Mesendoderm (in vitro differentiated cells): ENCODE measurements around the gene PGPEP1.

Experiments
- DNase-seq: peaks from one replicate; pipeline ENCODE4 v3.0.0; 2013
- H2AK5ac ChIP-seq: 2 replicates; pipeline ENCODE4 v1.6.1; 2013; ENCODE audit warnings: low read length, inconsistent platforms
- H2BK120ac ChIP-seq: 2 replicates; pipeline ENCODE4 v1.6.1; 2013; ENCODE audit warnings: low read depth, mild to moderate bottlenecking, low read length, moderate library complexity, mixed read lengths
- H2BK15ac ChIP-seq: replicated peaks from 2 replicates; pipeline ENCODE4 v1.6.1; 2013; ENCODE audit warnings: low read depth, mild to moderate bottlenecking, moderate library complexity
- H2BK5ac ChIP-seq: 2 replicates; pipeline ENCODE4 v1.6.1; 2013; ENCODE audit warnings: low read length, inconsistent platforms
- H3K18ac ChIP-seq: 2 replicates; pipeline ENCODE4 v1.6.1; 2013; ENCODE audit warnings: mild to moderate bottlenecking, low read length, mixed read lengths
- H3K23ac ChIP-seq: one replicate; pipeline ENCODE4 v1.6.1; 2013; ENCODE audit warnings: low read length
- H3K27ac ChIP-seq: 2 replicates; pipeline ENCODE4 v1.5.1; 2013; ENCODE audit warnings: low read depth, mild to moderate bottlenecking, inconsistent platforms, low read length, moderate library complexity
- H3K27me3 ChIP-seq: 2 replicates; pipeline ENCODE4 v1.6.1; 2013; ENCODE audit warnings: low read length, control low read depth, mild to moderate bottlenecking, inconsistent platforms; ENCODE audit not compliant: insufficient read depth, poor library complexity
- H3K36me3 ChIP-seq: 2 replicates; pipeline ENCODE4 v1.6.1; 2013; ENCODE audit warnings: low read length, inconsistent platforms; ENCODE audit not compliant: control insufficient read depth, insufficient read depth
- H3K4ac ChIP-seq: one replicate; pipeline ENCODE4 v1.6.1; 2013; ENCODE audit warnings: low read depth, mild to moderate bottlenecking, low read length, moderate library complexity
- H3K4me1 ChIP-seq: 2 replicates; pipeline ENCODE4 v1.6.1; 2013; ENCODE audit warnings: low read depth, low read length, inconsistent platforms; ENCODE audit not compliant: control insufficient read depth
- H3K4me2 ChIP-seq: 2 replicates; pipeline ENCODE4 v1.6.1; 2013; ENCODE audit warnings: low read length
- H3K4me3 ChIP-seq: 2 replicates; pipeline ENCODE4 v1.5.1; 2013; ENCODE audit warnings: mild to moderate bottlenecking, low read length
- H3K56ac ChIP-seq: one replicate; pipeline ENCODE4 v1.6.1; 2013; ENCODE audit warnings: low read length
- H3K79me1 ChIP-seq: 2 replicates; pipeline ENCODE4 v1.6.1; 2013; ENCODE audit warnings: low read length, inconsistent platforms
- H3K79me2 ChIP-seq: 2 replicates; pipeline ENCODE4 v1.6.1; 2013; ENCODE audit warnings: mild to moderate bottlenecking, low read length; ENCODE audit not compliant: control insufficient read depth, insufficient read depth
- H3K9ac ChIP-seq: 2 replicates; pipeline ENCODE4 v1.6.1; 2013; ENCODE audit warnings: low read length, inconsistent platforms
- H4K5ac ChIP-seq: one replicate; pipeline ENCODE4 v1.6.1; 2013; ENCODE audit warnings: low read length
- H4K8ac ChIP-seq: one replicate; pipeline ENCODE4 v1.6.1; 2013; ENCODE audit warnings: low read depth, mild to moderate bottlenecking, control low read depth, low read length, moderate library complexity
- WGBS: extraction: QIAGEN DNeasy Blood & Tissue Kit; methylation state at CpG from one replicate; pipeline ENCODE4 v1.1.7; 2013; ENCODE audit warnings: low lambda C conversion rate, missing lambda C conversion rate; ENCODE audit not compliant: insufficient coverage; ENCODE audit errors: extremely low coverage; 5-methylcytosine and 5-hydroxymethylcytosine counted together

PGPEP1 gene

DNA sequence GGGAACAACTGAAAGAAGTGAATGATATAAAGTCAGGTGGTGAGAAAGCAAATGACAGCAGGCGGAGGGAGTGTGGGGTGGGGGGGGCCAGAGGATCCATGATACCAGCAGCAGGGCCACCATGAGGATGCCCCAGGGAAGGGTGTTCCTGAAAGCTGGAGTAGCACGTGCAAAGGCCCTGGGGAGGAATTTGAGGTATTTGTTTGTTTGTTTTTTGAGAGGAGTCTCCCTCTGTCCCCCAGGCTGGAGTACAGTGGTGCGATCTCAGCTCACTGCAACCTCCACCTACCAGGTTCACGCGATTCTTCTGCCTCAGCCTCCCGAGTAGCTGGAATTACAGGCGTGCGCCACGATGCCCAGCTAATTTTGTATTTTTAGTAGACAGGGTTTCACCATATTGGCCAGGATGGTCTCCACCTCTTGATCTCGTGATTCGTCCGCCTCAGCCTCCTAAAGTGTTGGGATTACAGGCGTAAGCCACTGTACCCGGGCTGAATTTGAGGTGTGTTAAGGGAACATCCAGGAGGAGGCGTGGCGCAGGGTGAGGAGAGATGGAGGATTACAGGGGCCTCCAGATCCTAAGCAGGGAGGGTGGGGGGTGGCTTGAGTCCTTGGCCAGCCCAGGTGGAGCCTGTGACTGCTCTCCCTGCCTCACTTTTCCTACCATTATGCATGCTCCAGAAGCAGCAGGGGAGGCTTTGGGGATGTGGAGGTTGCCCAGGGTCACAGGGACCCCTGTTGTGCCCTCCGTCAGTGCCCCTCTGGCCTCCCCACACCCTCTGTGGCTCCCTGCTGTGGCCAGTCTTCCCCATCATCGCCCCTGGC lies 46.5 kb upstream of the PGPEP1 start:
- no peaks in the 10 kb centered on the region for H3K36me3 ChIP-seq
- peak overlapping the region; percentile 57 for H3K56ac ChIP-seq
- H4K5ac ChIP-seq = no peak overlapping the region
- peak; percentile 42 for DNase-seq
- no peaks in the 10 kb centered on the region for H3K27me3 ChIP-seq
- no peak overlapping the region for H3K23ac ChIP-seq
- no CpG with 5 or more reads among the region's 18 CpGs for WGBS
- peak overlapping the region; percentile 4 for H2BK5ac ChIP-seq
- H2AK5ac ChIP-seq = peak overlapping the region; percentile 48
- H3K4ac ChIP-seq = no peak overlapping the region
- no peak overlapping the region for H3K4me2 ChIP-seq
- H3K18ac ChIP-seq = peak overlapping the region; percentile 42
- no peaks in the 10 kb centered on the region for H3K79me2 ChIP-seq
- H3K27ac ChIP-seq = peak overlapping the region; percentile 90
- no peak overlapping the region for H4K8ac ChIP-seq
- H2BK15ac ChIP-seq = no peak overlapping the region
- peaks cover 5% of the 10 kb centered on the region for H3K4me1 ChIP-seq
- H3K79me1 ChIP-seq = no peaks in the 10 kb centered on the region
- H2BK120ac ChIP-seq = no peak overlapping the region
- peak overlapping the region; percentile 58 for H3K9ac ChIP-seq
- H3K4me3 ChIP-seq = no peak overlapping the region

DNA sequence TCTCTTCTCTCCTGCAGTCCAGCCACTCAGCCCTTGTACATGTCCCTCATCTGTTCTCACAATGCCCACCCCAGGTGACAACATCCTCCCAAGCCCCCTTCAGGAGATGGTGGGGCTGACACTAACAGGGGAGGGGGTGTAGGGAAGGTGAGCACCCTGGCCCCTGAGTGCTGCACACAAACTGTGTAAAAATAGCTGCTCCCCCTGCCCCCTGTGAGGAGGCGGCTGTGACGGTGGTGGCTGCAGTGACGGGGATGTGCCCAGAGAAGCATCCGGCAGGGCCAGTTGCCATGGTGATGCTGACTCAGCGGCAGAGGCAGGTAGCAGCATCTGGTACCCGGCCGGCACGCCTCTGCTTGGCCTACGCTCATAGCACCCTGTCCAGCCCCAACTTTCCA lies 45.9 kb upstream of the PGPEP1 start:
- no peak overlapping the region for H3K4me2 ChIP-seq
- H4K5ac ChIP-seq = no peak overlapping the region
- no CpG with 5 or more reads among the region's 9 CpGs for WGBS
- H3K4ac ChIP-seq = no peak overlapping the region
- no peak overlapping the region for H3K23ac ChIP-seq
- H2AK5ac ChIP-seq = peak overlapping the region; percentile 48
- no peaks in the 10 kb centered on the region for H3K27me3 ChIP-seq
- H3K18ac ChIP-seq = no peak overlapping the region
- H3K56ac ChIP-seq = peak overlapping the region; percentile 57
- no peaks in the 10 kb centered on the region for H3K36me3 ChIP-seq
- H3K27ac ChIP-seq = no peak overlapping the region
- H3K4me3 ChIP-seq = no peak overlapping the region
- peak; percentile 57 for DNase-seq
- no peak overlapping the region for H2BK5ac ChIP-seq
- H3K9ac ChIP-seq = no peak overlapping the region
- no peak overlapping the region for H2BK120ac ChIP-seq
- no peak overlapping the region for H2BK15ac ChIP-seq
- H4K8ac ChIP-seq = no peak overlapping the region
- peaks cover 5% of the 10 kb centered on the region for H3K4me1 ChIP-seq
- no peaks in the 10 kb centered on the region for H3K79me1 ChIP-seq
- H3K79me2 ChIP-seq = no peaks in the 10 kb centered on the region

DNA sequence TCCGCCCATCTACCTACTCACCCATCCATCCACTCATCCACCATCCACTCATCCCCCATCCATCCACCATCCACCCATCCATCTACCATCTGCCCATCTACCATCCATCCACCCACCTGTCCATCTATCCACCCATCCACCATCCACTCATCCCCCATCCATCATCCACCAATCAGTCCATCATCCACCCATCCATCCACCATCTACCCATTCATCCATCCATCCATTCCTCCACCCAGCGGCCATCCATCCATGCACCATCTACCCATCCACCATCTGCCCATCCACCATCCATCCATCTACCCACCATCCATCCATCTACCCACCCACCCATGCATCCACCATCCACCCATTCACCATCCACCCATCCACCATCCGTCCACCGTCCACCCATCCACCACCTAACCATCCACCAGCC lies 45.4 kb upstream of the PGPEP1 start:
- Histone ChIP-seq H2BK5ac (no peak overlapping the region), H3K9ac (no peak overlapping the region), H2BK120ac (no peak overlapping the region), H3K4me1 (peaks cover 5% of the 10 kb centered on the region), H3K23ac (no peak overlapping the region), H3K4ac (no peak overlapping the region), H3K79me2 (no peaks in the 10 kb centered on the region), H3K56ac (no peak overlapping the region), H3K36me3 (no peaks in the 10 kb centered on the region), H3K27ac (no peak overlapping the region), H3K79me1 (no peaks in the 10 kb centered on the region), H4K8ac (no peak overlapping the region), H2AK5ac (no peak overlapping the region), H3K4me2 (no peak overlapping the region), H3K18ac (no peak overlapping the region), H2BK15ac (no peak overlapping the region), H3K4me3 (no peak overlapping the region), H3K27me3 (no peaks in the 10 kb centered on the region), H4K5ac (no peak overlapping the region)
- DNase-seq = no peak
- WGBS = no CpG with 5 or more reads among the region's 4 CpGs

GRCh38 chr19:18297308-18297707 lies 43.1 kb upstream of the PGPEP1 start:
- H3K36me3 ChIP-seq = no peaks in the 10 kb centered on the region
- H3K4me3 ChIP-seq = no peak overlapping the region
- H3K23ac ChIP-seq = no peak overlapping the region
- H3K79me1 ChIP-seq = no peaks in the 10 kb centered on the region
- H3K79me2 ChIP-seq = no peaks in the 10 kb centered on the region
- H2BK120ac ChIP-seq = no peak overlapping the region
- H2AK5ac ChIP-seq = no peak overlapping the region
- H3K27me3 ChIP-seq = no peaks in the 10 kb centered on the region
- H3K9ac ChIP-seq = no peak overlapping the region
- no peak overlapping the region for H3K18ac ChIP-seq
- DNase-seq = no peak
- no peak overlapping the region for H3K4me2 ChIP-seq
- no peak overlapping the region for H3K56ac ChIP-seq
- H2BK15ac ChIP-seq = no peak overlapping the region
- H2BK5ac ChIP-seq = no peak overlapping the region
- peaks cover 5% of the 10 kb centered on the region for H3K4me1 ChIP-seq
- H3K4ac ChIP-seq = no peak overlapping the region
- no peak overlapping the region for H4K5ac ChIP-seq
- WGBS = no CpG with 5 or more reads among the region's 4 CpGs
- H4K8ac ChIP-seq = no peak overlapping the region
- H3K27ac ChIP-seq = no peak overlapping the region

DNA sequence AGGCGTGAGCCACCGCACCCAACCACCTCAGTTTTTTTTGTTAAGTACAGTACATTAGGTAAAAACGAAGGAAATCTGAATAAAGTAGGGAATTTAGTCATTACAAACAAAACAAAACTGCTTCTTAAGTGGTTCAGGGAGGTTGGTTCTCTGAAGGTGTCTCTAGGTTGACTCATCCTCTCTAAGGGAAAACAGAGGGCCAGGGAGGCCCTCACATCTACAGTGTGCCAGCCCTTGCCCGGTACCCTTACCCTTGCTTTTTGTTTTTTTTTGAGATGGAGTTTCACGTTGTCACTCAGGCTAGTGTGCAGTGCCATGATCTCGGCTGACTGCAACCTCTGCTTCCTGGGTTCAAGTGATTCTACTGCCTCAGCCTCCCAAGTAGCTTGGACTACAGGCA lies 41.8 kb upstream of the PGPEP1 start:
- DNase-seq = no peak
- Histone ChIP-seq H3K18ac (no peak overlapping the region), H2BK15ac (no peak overlapping the region), H3K27me3 (no peaks in the 10 kb centered on the region), H3K79me2 (no peaks in the 10 kb centered on the region), H3K4me1 (peaks cover 2% of the 10 kb centered on the region), H4K5ac (no peak overlapping the region), H2BK120ac (no peak overlapping the region), H3K4ac (no peak overlapping the region), H4K8ac (no peak overlapping the region), H3K23ac (no peak overlapping the region), H3K27ac (no peak overlapping the region), H3K36me3 (no peaks in the 10 kb centered on the region), H3K79me1 (no peaks in the 10 kb centered on the region), H2AK5ac (no peak overlapping the region), H2BK5ac (no peak overlapping the region), H3K4me2 (no peak overlapping the region), H3K9ac (no peak overlapping the region), H3K56ac (no peak overlapping the region), H3K4me3 (no peak overlapping the region)
- WGBS = no CpG with 5 or more reads among the region's 6 CpGs

DNA sequence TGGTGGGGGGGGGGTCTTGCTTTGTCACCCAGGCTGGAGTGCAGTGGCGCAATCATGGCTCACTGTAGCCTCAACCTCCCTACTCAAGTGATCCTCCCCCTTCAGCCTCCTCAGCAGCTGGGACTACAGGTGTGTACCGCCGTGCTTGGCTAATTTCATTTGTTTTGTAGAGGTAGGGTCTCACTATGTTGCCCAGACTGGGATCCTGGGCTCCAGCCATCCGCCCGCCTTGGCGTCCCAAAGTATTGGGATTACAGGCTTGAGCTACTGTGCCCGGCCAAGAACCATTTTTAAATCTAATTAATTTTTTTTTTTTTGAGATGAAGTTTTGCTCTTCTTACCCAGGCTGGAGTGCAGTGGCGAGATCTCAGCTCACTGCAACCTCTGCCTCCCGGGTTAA lies 40.7 kb upstream of the PGPEP1 start:
- no peak overlapping the region for H3K27ac ChIP-seq
- no CpG with 5 or more reads among the region's 9 CpGs for WGBS
- no peak overlapping the region for H3K9ac ChIP-seq
- no peaks in the 10 kb centered on the region for H3K79me2 ChIP-seq
- H2BK5ac ChIP-seq = no peak overlapping the region
- DNase-seq = no peak
- no peaks in the 10 kb centered on the region for H3K36me3 ChIP-seq
- no peaks in the 10 kb centered on the region for H3K79me1 ChIP-seq
- H3K4me2 ChIP-seq = no peak overlapping the region
- no peaks in the 10 kb centered on the region for H3K27me3 ChIP-seq
- H4K5ac ChIP-seq = no peak overlapping the region
- H3K23ac ChIP-seq = no peak overlapping the region
- peaks cover 2% of the 10 kb centered on the region for H3K4me1 ChIP-seq
- H3K4ac ChIP-seq = no peak overlapping the region
- H3K18ac ChIP-seq = no peak overlapping the region
- H3K4me3 ChIP-seq = no peak overlapping the region
- no peak overlapping the region for H2AK5ac ChIP-seq
- H4K8ac ChIP-seq = no peak overlapping the region
- H3K56ac ChIP-seq = no peak overlapping the region
- no peak overlapping the region for H2BK15ac ChIP-seq
- no peak overlapping the region for H2BK120ac ChIP-seq
